Stomach (tissue), 4 donors: ENCODE results near the gene PC.
"Not testable (repeated sequence)": the region's sequence is repeated elsewhere in the genome, so short reads cannot be mapped to it uniquely, and the experiment has no call there.

Experiments used
- EP300 ChIP-seq: sonication (generic); formaldehyde crosslinking; IDR thresholded peaks from one replicate; pipeline ENCODE4 v1.6.1; 2017; ENCODE audit warnings: antibody characterized with exemption
- POLR2AphosphoS5 ChIP-seq, 3 donors: sonication (generic); formaldehyde crosslinking; IDR thresholded peaks; one replicate each; pipeline ENCODE4 v1.6.1; 2016; ENCODE audit warnings: antibody characterized with exemption in 3 of 3
- TF ChIP-seq, protein P1 (sequence below), 7 experiments: fragments of 450-650 bp in 4 of 7; fragments of 200-600 bp in 3 of 7; sonication (generic) in 3 of 7; IDR thresholded peaks; one replicate each; pipeline ENCODE4 v1.5.1; 2016 to 2019; ENCODE audit warnings: antibody characterized with exemption in 7 of 7, control low read depth in 2 of 7, mild to moderate bottlenecking in 1 of 7

DNA sequence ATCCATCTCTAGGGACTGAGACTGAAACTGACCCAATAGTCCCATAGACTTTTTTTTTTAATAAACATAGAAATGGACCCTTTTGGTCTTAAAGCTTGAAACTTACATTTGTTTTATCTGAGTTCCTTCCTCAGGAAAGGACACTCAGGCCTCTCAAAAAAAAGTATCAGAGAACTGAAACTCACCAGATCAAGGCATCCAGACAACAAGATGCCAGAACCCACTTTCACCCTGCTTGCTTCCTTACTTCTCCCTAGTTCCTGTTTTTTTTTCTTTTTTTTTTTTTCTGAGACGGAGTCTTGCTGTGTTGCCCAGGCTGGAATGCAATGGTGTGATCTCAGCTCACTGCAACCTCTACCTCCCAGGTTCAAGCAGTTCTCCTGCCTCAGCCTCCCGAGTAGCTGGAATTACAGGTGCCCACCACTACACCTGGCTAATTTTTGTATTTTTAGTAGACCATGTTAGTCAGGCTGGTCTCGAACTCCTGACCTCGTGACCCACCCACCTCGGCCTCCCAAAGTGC lies 3.6 kb upstream of the PC start:
- TF ChIP-seq, protein P1, sequence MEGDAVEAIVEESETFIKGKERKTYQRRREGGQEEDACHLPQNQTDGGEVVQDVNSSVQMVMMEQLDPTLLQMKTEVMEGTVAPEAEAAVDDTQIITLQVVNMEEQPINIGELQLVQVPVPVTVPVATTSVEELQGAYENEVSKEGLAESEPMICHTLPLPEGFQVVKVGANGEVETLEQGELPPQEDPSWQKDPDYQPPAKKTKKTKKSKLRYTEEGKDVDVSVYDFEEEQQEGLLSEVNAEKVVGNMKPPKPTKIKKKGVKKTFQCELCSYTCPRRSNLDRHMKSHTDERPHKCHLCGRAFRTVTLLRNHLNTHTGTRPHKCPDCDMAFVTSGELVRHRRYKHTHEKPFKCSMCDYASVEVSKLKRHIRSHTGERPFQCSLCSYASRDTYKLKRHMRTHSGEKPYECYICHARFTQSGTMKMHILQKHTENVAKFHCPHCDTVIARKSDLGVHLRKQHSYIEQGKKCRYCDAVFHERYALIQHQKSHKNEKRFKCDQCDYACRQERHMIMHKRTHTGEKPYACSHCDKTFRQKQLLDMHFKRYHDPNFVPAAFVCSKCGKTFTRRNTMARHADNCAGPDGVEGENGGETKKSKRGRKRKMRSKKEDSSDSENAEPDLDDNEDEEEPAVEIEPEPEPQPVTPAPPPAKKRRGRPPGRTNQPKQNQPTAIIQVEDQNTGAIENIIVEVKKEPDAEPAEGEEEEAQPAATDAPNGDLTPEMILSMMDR (IDR thresholded peaks at IDR 0.05): not testable (repeated sequence)
- TF ChIP-seq EP300; POLR2AphosphoS5 (IDR thresholded peaks at IDR 0.05): not testable (repeated sequence)
